DOHH2 (cell line): Measurements from ENCODE around the gene DOCK4.

Experiments
- H3F3A ChIP-seq: fragments of 200-600 bp; sonication (generic), shearing (Covaris generic); 2 replicates; pipeline ENCODE4 v1.6.0; 2016; ENCODE audit warnings: antibody characterized with exemption, mild to moderate bottlenecking; ENCODE audit not compliant: control insufficient read depth, insufficient read depth
- H3K27ac ChIP-seq: fragments of 200-600 bp; sonication (generic); 2 replicates; pipeline ENCODE4 v1.5.1; 2014; ENCODE audit warnings: low read depth, mild to moderate bottlenecking, low read length, moderate library complexity
- H3K27me3 ChIP-seq: fragments of 200-600 bp; sonication (generic); 2 replicates; pipeline ENCODE4 v1.6.1; 2014; ENCODE audit warnings: mild to moderate bottlenecking, low read length, mixed read lengths; ENCODE audit not compliant: control insufficient read depth
- H3K36me3 ChIP-seq: fragments of 200-600 bp; sonication (generic); 2 replicates; pipeline ENCODE4 v1.6.1; 2014; ENCODE audit warnings: mild to moderate bottlenecking, low read length, moderate library complexity, mixed read lengths; ENCODE audit not compliant: control insufficient read depth
- H3K4me1 ChIP-seq: fragments of 200-600 bp; sonication (generic); 2 replicates; pipeline ENCODE4 v1.6.1; 2014; ENCODE audit warnings: mild to moderate bottlenecking, low read length, mixed read lengths; ENCODE audit not compliant: control insufficient read depth
- H3K4me2 ChIP-seq: fragments of 200-600 bp; sonication (generic); 2 replicates; pipeline ENCODE4 v1.6.0; 2014; ENCODE audit warnings: mild to moderate bottlenecking, low read length, moderate library complexity
- H3K4me3 ChIP-seq: fragments of 200-600 bp; sonication (generic); 2 replicates; pipeline ENCODE4 v1.5.1; 2014; ENCODE audit warnings: mild to moderate bottlenecking, low read length, mixed read lengths
- H3K79me2 ChIP-seq: fragments of 200-600 bp; sonication (generic); 2 replicates; pipeline ENCODE4 v1.6.1; 2014; ENCODE audit warnings: mild to moderate bottlenecking, low read length, mixed read lengths; ENCODE audit not compliant: control insufficient read depth
- H3K9me2 ChIP-seq: fragments of 200-600 bp; sonication (generic); replicated peaks from 2 replicates; pipeline ENCODE4 v1.6.1; 2014; ENCODE audit warnings: mild to moderate bottlenecking, low read length, mixed read lengths; ENCODE audit not compliant: control insufficient read depth
- H3K9me3 ChIP-seq: fragments of 200-600 bp; sonication (generic); 2 replicates; pipeline ENCODE4 v1.6.1; 2014; ENCODE audit warnings: antibody characterized with exemption, low read length, mixed read lengths; ENCODE audit not compliant: control insufficient read depth, insufficient read depth
- H4K20me1 ChIP-seq: fragments of 200-600 bp; sonication (generic); 2 replicates; pipeline ENCODE4 v1.6.0; 2014; ENCODE audit warnings: low read depth, mild to moderate bottlenecking, antibody characterized with exemption, low read length, moderate library complexity; ENCODE audit not compliant: control insufficient read depth, insufficient read depth
- CTCF ChIP-seq: fragments of 200-600 bp; sonication (generic); IDR thresholded peaks from one replicate; pipeline ENCODE4 v1.5.1; 2014; ENCODE audit warnings: antibody characterized with exemption, mild to moderate bottlenecking, low read depth, low read length; ENCODE audit not compliant: poor library complexity, severe bottlenecking
- EZH2phosphoT487 ChIP-seq: fragments of 200-600 bp; sonication (generic); IDR thresholded peaks from 2 replicates; pipeline ENCODE4 v1.6.1; 2017; ENCODE audit warnings: borderline replicate concordance, mild to moderate bottlenecking, antibody characterized with exemption, low read length, moderate library complexity, mixed read lengths

The DOCK4 gene

GRCh38 chr7:112042631-112043030 is 163.6 kb downstream of the DOCK4 start:
- H3K9me3 ChIP-seq = no peaks in the 10 kb centered on the region
- TF ChIP-seq EZH2phosphoT487 = no peak
- no peak for TF ChIP-seq CTCF
- H3K27ac ChIP-seq = no peak overlapping the region
- no peaks in the 10 kb centered on the region for H3K4me1 ChIP-seq
- H3F3A ChIP-seq = no peaks in the 10 kb centered on the region
- H3K4me3 ChIP-seq = no peak overlapping the region
- no peaks in the 10 kb centered on the region for H3K36me3 ChIP-seq
- no peaks in the 10 kb centered on the region for H3K9me2 ChIP-seq
- no peaks in the 10 kb centered on the region for H3K79me2 ChIP-seq
- H4K20me1 ChIP-seq = no peaks in the 10 kb centered on the region
- no peak overlapping the region for H3K4me2 ChIP-seq
- H3K27me3 ChIP-seq = no peaks in the 10 kb centered on the region

DNA sequence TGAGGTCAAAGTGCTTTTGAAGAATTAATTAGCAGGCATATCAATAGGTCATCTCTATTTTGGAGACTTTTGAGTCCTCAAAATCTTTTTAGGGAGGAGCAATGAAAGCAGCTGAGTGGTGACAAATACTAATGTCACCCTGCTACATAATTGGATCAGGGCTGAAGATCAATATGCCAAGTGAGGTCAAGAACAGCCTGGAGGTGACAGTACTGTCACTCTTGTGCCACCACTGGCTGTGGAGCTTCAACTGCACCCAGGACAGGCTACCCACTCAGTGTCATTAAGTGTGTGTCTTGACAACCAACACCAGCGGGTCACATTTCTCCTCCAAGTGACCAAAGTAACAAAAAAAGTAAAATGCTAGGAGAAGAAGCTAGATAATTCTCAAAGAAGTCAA is 167.8 kb downstream of the DOCK4 start:
- H3K4me3 ChIP-seq = no peak overlapping the region
- H3K79me2 ChIP-seq = no peaks in the 10 kb centered on the region
- no peak overlapping the region for H3K27ac ChIP-seq
- H3K9me2 ChIP-seq = no peaks in the 10 kb centered on the region
- no peaks in the 10 kb centered on the region for H3K9me3 ChIP-seq
- TF ChIP-seq CTCF (no peak), EZH2phosphoT487 (no peak)
- no peaks in the 10 kb centered on the region for H3K4me1 ChIP-seq
- no peak overlapping the region for H3K4me2 ChIP-seq
- H3F3A ChIP-seq = no peaks in the 10 kb centered on the region
- H4K20me1 ChIP-seq = no peaks in the 10 kb centered on the region
- no peaks in the 10 kb centered on the region for H3K27me3 ChIP-seq
- H3K36me3 ChIP-seq = no peaks in the 10 kb centered on the region

GRCh38 chr7:112036071-112036470 is 170.1 kb downstream of the DOCK4 start:
- no peak overlapping the region for H3K4me3 ChIP-seq

More at GRCh38 chr7:112036071-112036470, 170.1 kb downstream of the DOCK4 start:
- no peaks in the 10 kb centered on the region for H3K36me3 ChIP-seq
- no peaks in the 10 kb centered on the region for H3F3A ChIP-seq
- no peaks in the 10 kb centered on the region for H3K79me2 ChIP-seq
- H3K9me3 ChIP-seq = no peaks in the 10 kb centered on the region
- no peaks in the 10 kb centered on the region for H3K9me2 ChIP-seq
- H3K27me3 ChIP-seq = no peaks in the 10 kb centered on the region
- no peaks in the 10 kb centered on the region for H4K20me1 ChIP-seq
- H3K4me2 ChIP-seq = no peak overlapping the region
- TF ChIP-seq CTCF (no peak), EZH2phosphoT487 (no peak)
- H3K4me1 ChIP-seq = no peaks in the 10 kb centered on the region
- no peak overlapping the region for H3K27ac ChIP-seq
